GM23338 (cell line): ENCODE data around the gene PTPN9. TPM values are rescaled to one million over a fixed set of nuclear protein-coding genes. Genes with fewer than 3 reads are reported as not detected.

ENCODE experiments used
- ATAC-seq: fragments of 200-7000 bp; cut with Tn5 transposase; 3 replicates; pipeline ENCODE4 v1.9.1; 2020
- DNase-seq: peaks from one replicate; pipeline ENCODE4 v3.0.0-alpha.2; 2015; ENCODE audit warnings: low spot score
- H2AFZ ChIP-seq: fragments of 200-600 bp; sonication (generic); 2 replicates; pipeline ENCODE4 v1.8.0; 2016; ENCODE audit warnings: antibody characterized with exemption, mild to moderate bottlenecking, moderate library complexity
- H3F3A ChIP-seq: fragments of 200-600 bp; sonication (generic); replicated peaks from 2 replicates; pipeline ENCODE4 v1.8.0; 2017; ENCODE audit warnings: antibody characterized with exemption, mixed run types, low read depth
- H3K27ac ChIP-seq: fragments of 200-600 bp; sonication (generic); 2 replicates; pipeline ENCODE4 v1.6.1; 2016; ENCODE audit warnings: low read depth
- H3K27me3 ChIP-seq: fragments of 200-600 bp; sonication (generic); 2 replicates; pipeline ENCODE4 v1.8.0; 2016; ENCODE audit warnings: mild to moderate bottlenecking, mixed run types, moderate library complexity; ENCODE audit not compliant: insufficient read depth
- H3K36me3 ChIP-seq: fragments of 200-600 bp; sonication (generic); 2 replicates; pipeline ENCODE4 v1.8.0; 2016; ENCODE audit warnings: mild to moderate bottlenecking; ENCODE audit not compliant: insufficient read depth
- H3K4me1 ChIP-seq: fragments of 200-600 bp; sonication (generic); 2 replicates; pipeline ENCODE4 v1.8.0; 2016; ENCODE audit warnings: mild to moderate bottlenecking, moderate library complexity; ENCODE audit not compliant: insufficient read depth
- H3K4me2 ChIP-seq: fragments of 200-600 bp; sonication (generic); 2 replicates; pipeline ENCODE4 v1.7.1; 2017; ENCODE audit warnings: mixed run types
- H3K4me3 ChIP-seq: fragments of 200-600 bp; sonication (generic); 2 replicates; pipeline ENCODE4 v1.6.1; 2016; ENCODE audit warnings: mixed run types
- H3K79me2 ChIP-seq: fragments of 200-600 bp; sonication (generic); replicated peaks from 2 replicates; pipeline ENCODE4 v1.8.0; 2017; ENCODE audit warnings: mild to moderate bottlenecking; ENCODE audit not compliant: insufficient read depth
- H3K9me2 ChIP-seq: fragments of 200-600 bp; sonication (generic); 2 replicates; pipeline ENCODE4 v1.8.0; 2017; ENCODE audit not compliant: insufficient read depth
- H4K20me1 ChIP-seq: fragments of 200-600 bp; sonication (generic); replicated peaks from 2 replicates; pipeline ENCODE4 v1.8.0; 2017; ENCODE audit warnings: mild to moderate bottlenecking; ENCODE audit not compliant: insufficient read depth
- H3K27ac Mint-ChIP-seq: 2 replicates; pipeline ENCODE4 v1.8.0; 2020; ENCODE audit warnings: inconsistent platforms, mild to moderate bottlenecking, moderate library complexity, mixed read lengths
- H3K27me3 Mint-ChIP-seq: 3 replicates; pipeline ENCODE4 v1.8.0; 2022; ENCODE audit warnings: low read depth, mild to moderate bottlenecking, moderate library complexity, mixed read lengths, inconsistent platforms; ENCODE audit not compliant: insufficient read depth, poor library complexity
- H3K36me3 Mint-ChIP-seq: 3 replicates; pipeline ENCODE4 v1.8.0; 2021; ENCODE audit warnings: low read depth, mild to moderate bottlenecking, inconsistent platforms, moderate library complexity, mixed read lengths
- H3K4me1 Mint-ChIP-seq: 3 replicates; pipeline ENCODE4 v1.8.0; 2020; ENCODE audit warnings: mild to moderate bottlenecking, inconsistent platforms, mixed read lengths
- H3K4me3 Mint-ChIP-seq: 3 replicates; pipeline ENCODE4 v1.8.0; 2021; ENCODE audit warnings: moderate library complexity, mild to moderate bottlenecking, inconsistent platforms, mixed read lengths
- H3K9me3 Mint-ChIP-seq: 3 replicates; pipeline ENCODE4 v1.8.0; 2020; ENCODE audit warnings: moderate library complexity, mild to moderate bottlenecking, inconsistent platforms, mixed read lengths
- CREB1 ChIP-seq: fragments of 250-450 bp; sonication (Bioruptor Pico); IDR thresholded peaks from 2 replicates; pipeline ENCODE4 v1.5.0; 2020; ENCODE audit warnings: low read depth, mild to moderate bottlenecking, moderate library complexity
- EZH2 ChIP-seq: fragments of 200-600 bp; sonication (generic); IDR thresholded peaks from one replicate; pipeline ENCODE4 v1.8.0; 2017; ENCODE audit warnings: antibody characterized with exemption, mild to moderate bottlenecking, low read depth; ENCODE audit not compliant: unreplicated experiment
- EZH2phosphoT487 ChIP-seq: fragments of 200-600 bp; sonication (generic); IDR thresholded peaks from one replicate; pipeline ENCODE4 v1.8.1; 2018; ENCODE audit warnings: antibody characterized with exemption; ENCODE audit not compliant: unreplicated experiment
- NANOG ChIP-seq: IDR thresholded peaks from 2 replicates; pipeline ENCODE4 v1.6.1; 2016; ENCODE audit warnings: antibody characterized with exemption, borderline replicate concordance
- POLR2AphosphoS5 ChIP-seq: IDR thresholded peaks from 2 replicates; pipeline ENCODE4 v1.6.1; 2016; ENCODE audit warnings: antibody characterized with exemption, low read depth
- STAT1 ChIP-seq: IDR thresholded peaks from one replicate; pipeline ENCODE4 v1.6.1; 2016; ENCODE audit warnings: antibody characterized with exemption; ENCODE audit not compliant: unreplicated experiment
- polyA plus RNA-seq: library from polyadenylated mRNA; unstranded; fragments of >200 nt; fragmentation: Nextera tagmentation; extraction: Ambion mirVana; gene quantifications from 2 replicates; pipeline ENCODE4 v1.2.1, GENCODE V29; 2016
- total RNA-seq: library from RNA; depleted of rRNA; stranded (reverse); fragments of >200 nt; shearing (Covaris generic); gene quantifications from 2 replicates; pipeline ENCODE4 v1.2.3, GENCODE V29; 2014
- TF ChIP-seq, protein P1 (sequence below): IDR thresholded peaks from 2 replicates; pipeline ENCODE4 v1.6.1; 2016; ENCODE audit warnings: antibody characterized with exemption
- TF ChIP-seq, protein P2 (sequence below): fragments of 250-450 bp; sonication (Bioruptor Pico); IDR thresholded peaks from 2 replicates; pipeline ENCODE4 v1.5.0; 2020; ENCODE audit warnings: mild to moderate bottlenecking, moderate library complexity
- TF ChIP-seq, protein P3 (sequence below), 2 experiments: fragments of 200-600 bp in 1 of 2; sonication (generic) in 1 of 2; conservative IDR thresholded peaks; 2 replicates each; pipeline versions ENCODE4 v1.5.1 to v1.6.1; 2016 to 2017; ENCODE audit warnings: antibody characterized with exemption in 2 of 2, low read depth in 2 of 2, mild to moderate bottlenecking in 2 of 2, moderate library complexity in 1 of 2

PTPN9 gene
- total and polyA plus RNA-seq, 2 experiments from 2014 or later: 12.1 to 32.7 TPM

DNA sequence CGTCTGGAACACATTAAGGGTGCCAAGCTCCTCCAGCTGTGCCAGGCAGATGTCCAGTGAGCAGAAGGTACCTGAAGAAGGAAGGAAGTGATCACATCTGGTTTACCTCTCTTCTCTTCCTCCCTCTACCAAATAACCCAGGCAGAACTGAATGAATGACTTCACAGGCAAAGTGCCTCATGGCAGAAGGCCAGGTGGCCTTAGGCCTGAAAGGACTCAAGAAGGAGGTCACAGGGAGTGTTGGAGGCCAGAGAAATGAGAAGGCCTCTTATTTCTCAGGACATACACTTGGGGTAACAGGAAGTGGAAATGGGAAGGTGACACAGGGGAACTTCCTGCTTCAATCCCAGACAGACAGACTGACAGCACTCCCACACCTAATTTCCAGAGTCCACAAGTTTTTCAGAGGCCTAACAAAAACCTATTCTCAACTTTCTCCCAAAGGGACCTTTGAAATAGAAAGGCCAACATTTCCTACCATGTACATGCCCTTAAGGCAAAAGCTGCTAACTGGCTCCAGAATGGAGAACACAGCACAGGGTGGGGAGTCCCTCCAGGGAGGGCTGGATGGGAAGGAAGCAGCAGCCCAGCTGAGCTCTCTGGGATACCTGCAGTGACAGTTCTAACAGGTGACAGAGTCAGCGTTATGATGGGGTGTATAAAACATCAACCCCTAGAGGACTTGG lies 110.1 kb downstream of the PTPN9 start (continued):
- TF ChIP-seq, protein P1, sequence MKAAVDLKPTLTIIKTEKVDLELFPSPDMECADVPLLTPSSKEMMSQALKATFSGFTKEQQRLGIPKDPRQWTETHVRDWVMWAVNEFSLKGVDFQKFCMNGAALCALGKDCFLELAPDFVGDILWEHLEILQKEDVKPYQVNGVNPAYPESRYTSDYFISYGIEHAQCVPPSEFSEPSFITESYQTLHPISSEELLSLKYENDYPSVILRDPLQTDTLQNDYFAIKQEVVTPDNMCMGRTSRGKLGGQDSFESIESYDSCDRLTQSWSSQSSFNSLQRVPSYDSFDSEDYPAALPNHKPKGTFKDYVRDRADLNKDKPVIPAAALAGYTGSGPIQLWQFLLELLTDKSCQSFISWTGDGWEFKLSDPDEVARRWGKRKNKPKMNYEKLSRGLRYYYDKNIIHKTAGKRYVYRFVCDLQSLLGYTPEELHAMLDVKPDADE: no peak
- no peak for TF ChIP-seq NANOG
- no peak for TF ChIP-seq STAT1

DNA sequence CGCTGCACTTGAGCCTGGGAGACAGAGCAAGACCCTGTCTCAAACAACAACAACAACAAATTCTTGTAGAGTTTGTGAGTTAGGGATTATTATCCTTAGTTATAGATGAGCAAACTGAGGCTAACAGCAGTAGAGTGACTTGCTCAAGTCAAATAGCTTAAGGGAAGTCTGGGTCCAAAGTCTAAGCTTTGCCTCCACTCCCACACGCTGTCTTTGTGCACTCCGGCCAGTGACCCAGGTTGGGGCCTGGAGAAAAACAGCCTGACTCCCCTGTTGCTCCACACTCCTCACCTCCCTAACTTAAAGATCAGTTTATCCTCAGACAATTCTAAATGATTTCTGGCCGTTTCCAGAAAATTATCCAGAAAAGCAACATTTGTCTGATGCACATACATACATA lies 118.5 kb downstream of the PTPN9 start:
- no peak overlapping the region for H3K4me3 Mint-ChIP-seq

More for the DNA sequence above, 118.5 kb downstream of the PTPN9 start:
- Mint-ChIP-seq H3K9me3 (no peaks in the 10 kb centered on the region; the same call in 2 of the 3 replicates), H3K27me3 (peaks cover 23% of the 10 kb centered on the region), H3K4me1 (peaks cover 36% of the 10 kb centered on the region), H3K36me3 (peaks cover 7% of the 10 kb centered on the region; the same call in 2 of the 3 replicates), H3K27ac (peak overlapping the region; percentile 63)
- Histone ChIP-seq H3K4me3 (no peak overlapping the region), H3K36me3 (peaks cover 8% of the 10 kb centered on the region), H4K20me1 (no peaks in the 10 kb centered on the region), H2AFZ (no peak overlapping the region), H3K9me2 (no peaks in the 10 kb centered on the region; the same call in 1 of the 2 replicates), H3K27ac (peak overlapping the region; percentile 78; the same call in 1 of the 2 replicates), H3F3A (0 out of 2 replicates have a peak, but pooled peaks cover 11% of the 10 kb centered on the region), H3K27me3 (no peaks in the 10 kb centered on the region), H3K4me2 (no peak overlapping the region), H3K79me2 (no peaks in the 10 kb centered on the region), H3K4me1 (peaks cover 27% of the 10 kb centered on the region)
- DNase-seq (no peak), ATAC-seq (no peak)
- TF ChIP-seq NANOG: no peak
- no peak for TF ChIP-seq POLR2AphosphoS5
- TF ChIP-seq EZH2phosphoT487: no peak
- no peak for TF ChIP-seq EZH2
- TF ChIP-seq, protein P1: no peak
- TF ChIP-seq, protein P2, sequence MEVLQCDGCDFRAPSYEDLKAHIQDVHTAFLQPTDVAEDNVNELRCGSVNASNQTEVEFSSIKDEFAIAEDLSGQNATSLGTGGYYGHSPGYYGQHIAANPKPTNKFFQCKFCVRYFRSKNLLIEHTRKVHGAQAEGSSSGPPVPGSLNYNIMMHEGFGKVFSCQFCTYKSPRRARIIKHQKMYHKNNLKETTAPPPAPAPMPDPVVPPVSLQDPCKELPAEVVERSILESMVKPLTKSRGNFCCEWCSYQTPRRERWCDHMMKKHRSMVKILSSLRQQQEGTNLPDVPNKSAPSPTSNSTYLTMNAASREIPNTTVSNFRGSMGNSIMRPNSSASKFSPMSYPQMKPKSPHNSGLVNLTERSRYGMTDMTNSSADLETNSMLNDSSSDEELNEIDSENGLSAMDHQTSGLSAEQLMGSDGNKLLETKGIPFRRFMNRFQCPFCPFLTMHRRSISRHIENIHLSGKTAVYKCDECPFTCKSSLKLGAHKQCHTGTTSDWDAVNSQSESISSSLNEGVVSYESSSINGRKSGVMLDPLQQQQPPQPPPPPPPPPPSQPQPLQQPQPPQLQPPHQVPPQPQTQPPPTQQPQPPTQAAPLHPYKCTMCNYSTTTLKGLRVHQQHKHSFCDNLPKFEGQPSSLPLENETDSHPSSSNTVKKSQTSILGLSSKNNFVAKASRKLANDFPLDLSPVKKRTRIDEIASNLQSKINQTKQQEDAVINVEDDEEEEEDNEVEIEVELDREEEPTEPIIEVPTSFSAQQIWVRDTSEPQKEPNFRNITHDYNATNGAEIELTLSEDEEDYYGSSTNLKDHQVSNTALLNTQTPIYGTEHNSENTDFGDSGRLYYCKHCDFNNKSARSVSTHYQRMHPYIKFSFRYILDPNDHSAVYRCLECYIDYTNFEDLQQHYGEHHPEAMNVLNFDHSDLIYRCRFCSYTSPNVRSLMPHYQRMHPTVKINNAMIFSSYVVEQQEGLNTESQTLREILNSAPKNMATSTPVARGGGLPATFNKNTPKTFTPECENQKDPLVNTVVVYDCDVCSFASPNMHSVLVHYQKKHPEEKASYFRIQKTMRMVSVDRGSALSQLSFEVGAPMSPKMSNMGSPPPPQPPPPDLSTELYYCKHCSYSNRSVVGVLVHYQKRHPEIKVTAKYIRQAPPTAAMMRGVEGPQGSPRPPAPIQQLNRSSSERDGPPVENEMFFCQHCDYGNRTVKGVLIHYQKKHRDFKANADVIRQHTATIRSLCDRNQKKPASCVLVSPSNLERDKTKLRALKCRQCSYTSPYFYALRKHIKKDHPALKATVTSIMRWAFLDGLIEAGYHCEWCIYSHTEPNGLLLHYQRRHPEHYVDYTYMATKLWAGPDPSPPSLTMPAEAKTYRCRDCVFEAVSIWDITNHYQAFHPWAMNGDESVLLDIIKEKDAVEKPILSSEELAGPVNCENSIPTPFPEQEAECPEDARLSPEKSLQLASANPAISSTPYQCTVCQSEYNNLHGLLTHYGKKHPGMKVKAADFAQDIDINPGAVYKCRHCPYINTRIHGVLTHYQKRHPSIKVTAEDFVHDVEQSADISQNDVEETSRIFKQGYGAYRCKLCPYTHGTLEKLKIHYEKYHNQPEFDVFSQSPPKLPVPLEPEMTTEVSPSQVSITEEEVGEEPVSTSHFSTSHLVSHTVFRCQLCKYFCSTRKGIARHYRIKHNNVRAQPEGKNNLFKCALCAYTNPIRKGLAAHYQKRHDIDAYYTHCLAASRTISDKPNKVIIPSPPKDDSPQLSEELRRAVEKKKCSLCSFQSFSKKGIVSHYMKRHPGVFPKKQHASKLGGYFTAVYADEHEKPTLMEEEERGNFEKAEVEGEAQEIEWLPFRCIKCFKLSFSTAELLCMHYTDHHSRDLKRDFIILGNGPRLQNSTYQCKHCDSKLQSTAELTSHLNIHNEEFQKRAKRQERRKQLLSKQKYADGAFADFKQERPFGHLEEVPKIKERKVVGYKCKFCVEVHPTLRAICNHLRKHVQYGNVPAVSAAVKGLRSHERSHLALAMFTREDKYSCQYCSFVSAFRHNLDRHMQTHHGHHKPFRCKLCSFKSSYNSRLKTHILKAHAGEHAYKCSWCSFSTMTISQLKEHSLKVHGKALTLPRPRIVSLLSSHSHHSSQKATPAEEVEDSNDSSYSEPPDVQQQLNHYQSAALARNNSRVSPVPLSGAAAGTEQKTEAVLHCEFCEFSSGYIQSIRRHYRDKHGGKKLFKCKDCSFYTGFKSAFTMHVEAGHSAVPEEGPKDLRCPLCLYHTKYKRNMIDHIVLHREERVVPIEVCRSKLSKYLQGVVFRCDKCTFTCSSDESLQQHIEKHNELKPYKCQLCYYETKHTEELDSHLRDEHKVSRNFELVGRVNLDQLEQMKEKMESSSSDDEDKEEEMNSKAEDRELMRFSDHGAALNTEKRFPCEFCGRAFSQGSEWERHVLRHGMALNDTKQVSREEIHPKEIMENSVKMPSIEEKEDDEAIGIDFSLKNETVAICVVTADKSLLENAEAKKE: no peak
- TF ChIP-seq, protein P3, sequence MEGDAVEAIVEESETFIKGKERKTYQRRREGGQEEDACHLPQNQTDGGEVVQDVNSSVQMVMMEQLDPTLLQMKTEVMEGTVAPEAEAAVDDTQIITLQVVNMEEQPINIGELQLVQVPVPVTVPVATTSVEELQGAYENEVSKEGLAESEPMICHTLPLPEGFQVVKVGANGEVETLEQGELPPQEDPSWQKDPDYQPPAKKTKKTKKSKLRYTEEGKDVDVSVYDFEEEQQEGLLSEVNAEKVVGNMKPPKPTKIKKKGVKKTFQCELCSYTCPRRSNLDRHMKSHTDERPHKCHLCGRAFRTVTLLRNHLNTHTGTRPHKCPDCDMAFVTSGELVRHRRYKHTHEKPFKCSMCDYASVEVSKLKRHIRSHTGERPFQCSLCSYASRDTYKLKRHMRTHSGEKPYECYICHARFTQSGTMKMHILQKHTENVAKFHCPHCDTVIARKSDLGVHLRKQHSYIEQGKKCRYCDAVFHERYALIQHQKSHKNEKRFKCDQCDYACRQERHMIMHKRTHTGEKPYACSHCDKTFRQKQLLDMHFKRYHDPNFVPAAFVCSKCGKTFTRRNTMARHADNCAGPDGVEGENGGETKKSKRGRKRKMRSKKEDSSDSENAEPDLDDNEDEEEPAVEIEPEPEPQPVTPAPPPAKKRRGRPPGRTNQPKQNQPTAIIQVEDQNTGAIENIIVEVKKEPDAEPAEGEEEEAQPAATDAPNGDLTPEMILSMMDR (conservative IDR thresholded peaks at IDR 0.05; ENCODE audit: low read depth in 2 of 2): no peak
- TF ChIP-seq STAT1: no peak
- no peak for TF ChIP-seq CREB1 (CRISPR knock-in tag)
